ENCODE measurements around the gene DLGAP1. TPM values are rescaled to one million over a fixed set of nuclear protein-coding genes. Genes with fewer than 3 reads are reported as not detected.
"Not testable (repeated sequence)": the region's sequence is repeated elsewhere in the genome, so short reads cannot be mapped to it uniquely, and the experiment has no call there.

The DLGAP1 gene
- total RNA-seq, 4 donors from 2014 or later, result 0.22 to 1.5 (median 0.56) TPM

DNA sequence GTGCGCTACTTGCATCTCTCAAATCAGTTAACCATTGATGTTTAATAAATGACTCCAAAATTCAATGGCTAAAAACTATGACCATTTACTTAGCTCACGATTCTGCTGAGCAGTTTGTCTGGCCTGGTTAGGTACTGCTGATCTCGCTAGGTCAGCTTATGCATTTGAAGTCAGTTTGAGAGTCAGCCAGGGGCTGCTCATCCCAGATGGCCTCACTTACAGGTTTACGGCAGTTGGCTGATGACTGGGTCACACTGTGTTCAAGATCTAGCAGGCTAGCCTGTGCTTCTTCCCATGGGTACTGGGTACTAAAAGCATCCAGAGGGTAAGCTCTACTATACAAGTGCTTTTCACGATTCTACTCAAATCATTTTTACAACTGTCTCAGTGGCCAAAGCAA is 122.1 kb downstream of the DLGAP1 start:
- Histone ChIP-seq H3K4me3 (no peak overlapping the region), H3K4me1 (no peaks in the 10 kb centered on the region), H3K27me3 (no peaks in the 10 kb centered on the region), H3K36me3 (no peaks in the 10 kb centered on the region), H3K27ac (no peak overlapping the region), H3K9me3 (no peaks in the 10 kb centered on the region)
- TF ChIP-seq POLR2AphosphoS5 (IDR thresholded peaks at IDR 0.05), result no peak
- TF ChIP-seq POLR2A (IDR thresholded peaks at IDR 0.05), result no peak
- TF ChIP-seq, protein P1, sequence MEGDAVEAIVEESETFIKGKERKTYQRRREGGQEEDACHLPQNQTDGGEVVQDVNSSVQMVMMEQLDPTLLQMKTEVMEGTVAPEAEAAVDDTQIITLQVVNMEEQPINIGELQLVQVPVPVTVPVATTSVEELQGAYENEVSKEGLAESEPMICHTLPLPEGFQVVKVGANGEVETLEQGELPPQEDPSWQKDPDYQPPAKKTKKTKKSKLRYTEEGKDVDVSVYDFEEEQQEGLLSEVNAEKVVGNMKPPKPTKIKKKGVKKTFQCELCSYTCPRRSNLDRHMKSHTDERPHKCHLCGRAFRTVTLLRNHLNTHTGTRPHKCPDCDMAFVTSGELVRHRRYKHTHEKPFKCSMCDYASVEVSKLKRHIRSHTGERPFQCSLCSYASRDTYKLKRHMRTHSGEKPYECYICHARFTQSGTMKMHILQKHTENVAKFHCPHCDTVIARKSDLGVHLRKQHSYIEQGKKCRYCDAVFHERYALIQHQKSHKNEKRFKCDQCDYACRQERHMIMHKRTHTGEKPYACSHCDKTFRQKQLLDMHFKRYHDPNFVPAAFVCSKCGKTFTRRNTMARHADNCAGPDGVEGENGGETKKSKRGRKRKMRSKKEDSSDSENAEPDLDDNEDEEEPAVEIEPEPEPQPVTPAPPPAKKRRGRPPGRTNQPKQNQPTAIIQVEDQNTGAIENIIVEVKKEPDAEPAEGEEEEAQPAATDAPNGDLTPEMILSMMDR (IDR thresholded peaks at IDR 0.05), result no peak
- no peak for TF ChIP-seq EP300 (IDR thresholded peaks at IDR 0.05)
- ATAC-seq, result no peak
- 75 to 86% methylated on average over 3 of the region's 5 CpGs for WGBS, 2 donors (ENCODE audit: low coverage in 1 of 2)

DNA sequence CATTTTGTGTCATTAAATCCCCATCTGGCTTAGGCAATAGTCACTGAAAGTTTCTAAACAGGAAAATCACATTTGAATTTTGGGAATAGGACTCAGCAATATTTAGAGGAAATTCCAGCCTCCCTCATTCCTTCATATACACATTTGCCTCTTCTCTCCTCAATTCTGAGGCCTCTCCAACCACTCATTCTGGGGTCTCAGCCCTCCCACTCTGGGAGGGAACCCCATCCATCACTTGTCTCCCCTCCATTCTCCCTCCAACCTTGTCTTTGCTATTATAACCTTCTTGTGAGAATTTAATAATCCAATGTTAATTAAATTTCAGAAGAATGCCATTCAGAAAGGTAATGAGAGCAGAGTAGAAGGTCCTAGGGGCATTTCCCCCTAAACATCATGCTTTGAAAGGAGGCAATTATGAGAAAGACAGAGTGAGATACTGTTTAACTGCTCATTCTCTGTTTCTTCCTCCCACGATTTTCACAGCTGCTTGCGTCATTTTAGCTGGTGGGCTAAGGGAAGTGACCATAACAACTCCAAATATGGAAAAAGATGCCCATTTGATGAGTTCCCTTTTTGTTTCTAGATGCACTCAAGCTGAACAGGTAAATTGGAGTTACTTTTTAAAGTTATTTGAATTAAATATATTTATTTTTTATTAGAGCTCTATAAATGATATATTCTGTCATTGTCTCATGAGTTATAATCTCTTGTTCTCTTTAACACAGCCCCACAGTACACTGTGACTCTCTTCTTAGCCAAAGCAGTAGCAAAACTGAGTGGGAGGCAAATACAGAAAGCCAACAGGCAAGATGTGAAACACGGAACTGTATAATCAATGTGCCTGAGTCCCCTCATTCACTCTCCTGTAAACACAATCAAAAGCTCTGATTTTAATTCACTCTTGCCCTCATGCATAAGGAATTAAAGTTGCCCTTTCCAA is 135.1 kb downstream of the DLGAP1 start:
- 31 to 46% methylated on average over 3 of the region's 3 CpGs for WGBS, 2 donors (ENCODE audit: low coverage in 1 of 2)
- no peak for ATAC-seq
- H3K36me3 ChIP-seq, result no peaks in the 10 kb centered on the region
- TF ChIP-seq POLR2AphosphoS5 (IDR thresholded peaks at IDR 0.05), result no peak
- TF ChIP-seq EP300 (IDR thresholded peaks at IDR 0.05), result no peak
- no peak for TF ChIP-seq POLR2A (IDR thresholded peaks at IDR 0.05)
- TF ChIP-seq, protein P1 (IDR thresholded peaks at IDR 0.05), result no peak
- H3K4me1 ChIP-seq, result no peaks in the 10 kb centered on the region
- H3K9me3 ChIP-seq, result peaks cover 0 to 6% (median 0%) of the 10 kb centered on the region in 3 donors
- H3K27ac ChIP-seq, result no peak overlapping the region
- no peak overlapping the region for H3K4me3 ChIP-seq
- H3K27me3 ChIP-seq, result no peaks in the 10 kb centered on the region

DNA sequence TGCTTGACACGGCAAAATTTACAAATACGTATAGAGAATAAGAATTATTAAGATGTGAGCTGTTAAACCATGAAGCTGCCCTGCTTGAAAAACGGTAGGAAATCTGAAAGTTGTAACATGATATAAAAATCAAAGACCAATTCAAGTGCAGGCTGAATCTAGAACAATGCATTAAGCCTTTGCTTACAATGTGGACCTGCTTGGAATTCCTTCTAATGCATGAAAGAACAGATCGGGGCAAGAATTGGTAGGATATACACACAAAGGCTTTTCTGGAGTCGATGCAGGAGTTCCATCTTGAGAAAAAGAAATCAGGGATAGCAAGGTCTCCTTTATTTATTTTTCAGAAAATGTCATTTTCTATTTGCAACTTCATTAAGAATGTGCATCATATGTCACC is 136.8 kb downstream of the DLGAP1 start:
- Histone ChIP-seq H3K27me3 (no peaks in the 10 kb centered on the region), H3K4me3 (no peak overlapping the region), H3K9me3 (peaks cover 0 to 6% (median 0%) of the 10 kb centered on the region in 3 donors), H3K27ac (no peak overlapping the region), H3K4me1 (no peaks in the 10 kb centered on the region), H3K36me3 (no peaks in the 10 kb centered on the region)
- 54 to 72% methylated on average over 5 of the region's 5 CpGs for WGBS, 2 donors (ENCODE audit: low coverage in 1 of 2)
- TF ChIP-seq, protein P1 (IDR thresholded peaks at IDR 0.05), result no peak
- TF ChIP-seq EP300 (IDR thresholded peaks at IDR 0.05), result no peak
- no peak for ATAC-seq

DNA sequence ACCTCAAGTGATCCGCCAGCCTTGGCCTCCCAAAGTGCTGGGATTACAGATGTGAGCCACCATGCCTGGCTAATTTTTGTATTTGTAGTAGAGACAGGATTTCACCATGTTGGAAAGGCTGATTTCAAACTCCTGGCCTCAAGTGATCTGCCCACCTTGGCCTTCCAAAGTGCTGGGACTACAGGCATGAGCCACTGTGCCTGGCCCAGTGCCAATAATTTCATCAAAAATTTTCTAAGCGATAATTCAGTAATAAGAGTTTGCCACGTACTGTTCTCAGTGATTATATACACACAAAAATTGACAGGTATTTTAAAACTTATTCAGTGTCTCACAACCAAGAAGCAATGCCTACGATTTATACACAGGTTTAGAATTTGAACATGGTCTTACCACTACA is 143.2 kb downstream of the DLGAP1 start:
- not testable (repeated sequence) for H3K36me3 ChIP-seq, H3K4me1 ChIP-seq, H3K4me3 ChIP-seq, H3K27me3 ChIP-seq, ATAC-seq, H3K27ac ChIP-seq, H3K9me3 ChIP-seq
- 76 to 94% methylated on average over 4 of the region's 4 CpGs for WGBS, 2 donors (ENCODE audit: low coverage in 1 of 2)

DNA sequence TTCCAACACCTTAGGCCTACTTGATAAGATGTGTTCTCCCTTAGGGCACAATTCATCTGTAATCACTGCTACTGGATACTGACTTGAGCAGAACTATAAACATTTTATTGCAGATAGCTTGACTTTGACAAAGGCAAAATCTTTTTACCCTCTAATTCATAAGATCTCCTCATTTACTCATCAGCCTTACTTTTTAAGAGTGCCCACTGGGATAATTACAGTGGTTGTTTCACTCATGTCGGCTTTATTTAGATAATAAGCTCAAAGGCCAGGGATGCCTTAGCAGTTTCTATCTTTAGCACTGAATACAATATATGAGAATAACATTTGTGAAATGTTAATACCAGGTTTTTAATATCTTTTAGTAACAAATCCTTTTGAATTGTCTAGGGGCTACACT is 144.0 kb downstream of the DLGAP1 start:
- no peak for ATAC-seq
- TF ChIP-seq POLR2AphosphoS5 (IDR thresholded peaks at IDR 0.05) (no peak), EP300 (IDR thresholded peaks at IDR 0.05) (no peak), POLR2A (IDR thresholded peaks at IDR 0.05) (no peak)
- TF ChIP-seq, protein P1 (IDR thresholded peaks at IDR 0.05), result no peak
- Histone ChIP-seq H3K4me3 (no peak overlapping the region), H3K27me3 (no peaks in the 10 kb centered on the region), H3K36me3 (no peaks in the 10 kb centered on the region), H3K9me3 (no peaks in the 10 kb centered on the region), H3K27ac (no peak overlapping the region), H3K4me1 (no peaks in the 10 kb centered on the region)
- 18 to 25% methylated on average over 1 of the region's 1 CpG for WGBS, 2 donors (ENCODE audit: low coverage in 1 of 2)

All from gastroesophageal sphincter (tissue), 4 donors.